HL-60 (cell line): ENCODE measurements around the gene ASIP.

Source experiments
- DNase-seq, 2 experiments: peaks; one replicate each; pipeline ENCODE4 v3.0.0-alpha.2; 2010 to 2020; ENCODE audit warnings: low read depth in 1 of 2, low spot score in 1 of 2
- H3K27ac ChIP-seq: fragments of 250-450 bp; sonication (Bioruptor Pico); replicated peaks from 2 replicates; pipeline ENCODE4 v1.5.1; 2020; ENCODE audit warnings: mild to moderate bottlenecking, moderate library complexity
- H3K27me3 ChIP-seq: fragments of 250-450 bp; sonication (Bioruptor Pico); 2 replicates; pipeline ENCODE4 v1.5.1; 2021; ENCODE audit warnings: mild to moderate bottlenecking, moderate library complexity; ENCODE audit not compliant: insufficient read depth, poor library complexity, severe bottlenecking
- H3K4me3 ChIP-seq: replicated peaks from 2 replicates; pipeline ENCODE4 v1.5.1; 2011; ENCODE audit warnings: mild to moderate bottlenecking, control low read depth, low read length; ENCODE audit not compliant: insufficient read depth
- GABPA ChIP-seq: IDR thresholded peaks from 2 replicates; pipeline ENCODE4 v1.6.1; 2012; ENCODE audit warnings: low read depth
- POLR2AphosphoS5 ChIP-seq: IDR thresholded peaks from 2 replicates; pipeline ENCODE4 v1.6.1; 2012; ENCODE audit warnings: low read depth
- SPI1 ChIP-seq: IDR thresholded peaks from 2 replicates; pipeline ENCODE4 v1.6.1; 2012; ENCODE audit warnings: low read depth, mild to moderate bottlenecking, borderline replicate concordance
- TF ChIP-seq, protein P1 (sequence below): IDR thresholded peaks from 2 replicates; pipeline ENCODE4 v1.6.1; 2012; ENCODE audit warnings: low read depth; ENCODE audit not compliant: insufficient replicate concordance
- TF ChIP-seq, protein P2 (sequence below): IDR thresholded peaks from one replicate; pipeline ENCODE4 v1.5.1; 2011; ENCODE audit warnings: low read length, control low read depth, inconsistent platforms; ENCODE audit not compliant: insufficient read depth

The ASIP gene

DNA sequence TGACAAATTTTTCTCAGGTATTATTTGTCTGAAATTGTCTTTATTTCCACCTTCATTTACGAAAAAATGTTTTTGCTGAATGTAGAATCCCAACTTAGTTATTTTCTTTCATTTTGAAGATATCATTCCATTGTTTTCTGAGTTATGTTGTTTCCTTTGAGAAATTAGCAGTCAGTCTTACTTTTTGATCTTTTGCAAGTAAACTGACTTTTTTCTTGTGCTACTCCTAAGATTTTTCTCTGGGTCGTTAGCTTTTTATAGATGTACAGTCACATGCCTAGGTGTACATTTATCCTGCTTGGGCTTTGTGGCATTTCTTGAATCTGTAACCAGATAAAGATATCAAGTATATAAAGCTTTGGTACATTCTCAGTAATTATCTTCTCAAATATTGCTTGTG, 29.6 kb upstream of the ASIP start:
- DNase-seq, result no peak
- Histone ChIP-seq H3K27ac (no peak overlapping the region), H3K27me3 (no peaks in the 10 kb centered on the region), H3K4me3 (no peak overlapping the region)
- TF ChIP-seq POLR2AphosphoS5 (no peak), GABPA (no peak), SPI1 (no peak)
- TF ChIP-seq, protein P1, sequence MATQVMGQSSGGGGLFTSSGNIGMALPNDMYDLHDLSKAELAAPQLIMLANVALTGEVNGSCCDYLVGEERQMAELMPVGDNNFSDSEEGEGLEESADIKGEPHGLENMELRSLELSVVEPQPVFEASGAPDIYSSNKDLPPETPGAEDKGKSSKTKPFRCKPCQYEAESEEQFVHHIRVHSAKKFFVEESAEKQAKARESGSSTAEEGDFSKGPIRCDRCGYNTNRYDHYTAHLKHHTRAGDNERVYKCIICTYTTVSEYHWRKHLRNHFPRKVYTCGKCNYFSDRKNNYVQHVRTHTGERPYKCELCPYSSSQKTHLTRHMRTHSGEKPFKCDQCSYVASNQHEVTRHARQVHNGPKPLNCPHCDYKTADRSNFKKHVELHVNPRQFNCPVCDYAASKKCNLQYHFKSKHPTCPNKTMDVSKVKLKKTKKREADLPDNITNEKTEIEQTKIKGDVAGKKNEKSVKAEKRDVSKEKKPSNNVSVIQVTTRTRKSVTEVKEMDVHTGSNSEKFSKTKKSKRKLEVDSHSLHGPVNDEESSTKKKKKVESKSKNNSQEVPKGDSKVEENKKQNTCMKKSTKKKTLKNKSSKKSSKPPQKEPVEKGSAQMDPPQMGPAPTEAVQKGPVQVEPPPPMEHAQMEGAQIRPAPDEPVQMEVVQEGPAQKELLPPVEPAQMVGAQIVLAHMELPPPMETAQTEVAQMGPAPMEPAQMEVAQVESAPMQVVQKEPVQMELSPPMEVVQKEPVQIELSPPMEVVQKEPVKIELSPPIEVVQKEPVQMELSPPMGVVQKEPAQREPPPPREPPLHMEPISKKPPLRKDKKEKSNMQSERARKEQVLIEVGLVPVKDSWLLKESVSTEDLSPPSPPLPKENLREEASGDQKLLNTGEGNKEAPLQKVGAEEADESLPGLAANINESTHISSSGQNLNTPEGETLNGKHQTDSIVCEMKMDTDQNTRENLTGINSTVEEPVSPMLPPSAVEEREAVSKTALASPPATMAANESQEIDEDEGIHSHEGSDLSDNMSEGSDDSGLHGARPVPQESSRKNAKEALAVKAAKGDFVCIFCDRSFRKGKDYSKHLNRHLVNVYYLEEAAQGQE, result no peak
- TF ChIP-seq, protein P2, sequence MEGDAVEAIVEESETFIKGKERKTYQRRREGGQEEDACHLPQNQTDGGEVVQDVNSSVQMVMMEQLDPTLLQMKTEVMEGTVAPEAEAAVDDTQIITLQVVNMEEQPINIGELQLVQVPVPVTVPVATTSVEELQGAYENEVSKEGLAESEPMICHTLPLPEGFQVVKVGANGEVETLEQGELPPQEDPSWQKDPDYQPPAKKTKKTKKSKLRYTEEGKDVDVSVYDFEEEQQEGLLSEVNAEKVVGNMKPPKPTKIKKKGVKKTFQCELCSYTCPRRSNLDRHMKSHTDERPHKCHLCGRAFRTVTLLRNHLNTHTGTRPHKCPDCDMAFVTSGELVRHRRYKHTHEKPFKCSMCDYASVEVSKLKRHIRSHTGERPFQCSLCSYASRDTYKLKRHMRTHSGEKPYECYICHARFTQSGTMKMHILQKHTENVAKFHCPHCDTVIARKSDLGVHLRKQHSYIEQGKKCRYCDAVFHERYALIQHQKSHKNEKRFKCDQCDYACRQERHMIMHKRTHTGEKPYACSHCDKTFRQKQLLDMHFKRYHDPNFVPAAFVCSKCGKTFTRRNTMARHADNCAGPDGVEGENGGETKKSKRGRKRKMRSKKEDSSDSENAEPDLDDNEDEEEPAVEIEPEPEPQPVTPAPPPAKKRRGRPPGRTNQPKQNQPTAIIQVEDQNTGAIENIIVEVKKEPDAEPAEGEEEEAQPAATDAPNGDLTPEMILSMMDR, result no peak

DNA sequence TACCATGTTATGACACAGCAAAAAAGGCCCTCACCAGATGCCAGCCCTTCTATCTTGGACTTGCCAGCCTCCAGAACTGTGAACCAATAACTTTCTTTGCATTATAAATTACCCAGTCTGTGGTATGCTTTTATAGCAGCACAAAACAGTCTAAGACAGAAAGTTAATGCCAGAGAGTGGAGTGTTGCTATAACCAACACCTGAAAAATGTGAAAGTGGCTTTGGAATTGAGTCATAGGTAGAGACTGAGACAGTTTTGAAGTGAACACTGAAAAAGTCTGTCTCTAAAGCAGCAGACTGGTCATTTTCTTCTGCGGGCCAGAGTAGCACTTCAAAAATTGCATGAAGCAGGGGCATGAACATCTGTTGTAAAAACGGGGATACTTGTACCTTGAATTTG, 28.0 kb upstream of the ASIP start:
- Histone ChIP-seq H3K27me3 (no peaks in the 10 kb centered on the region), H3K27ac (no peak overlapping the region), H3K4me3 (no peak overlapping the region)
- TF ChIP-seq, protein P1, result no peak
- TF ChIP-seq GABPA, result no peak
- TF ChIP-seq, protein P2, result no peak
- no peak for TF ChIP-seq SPI1
- no peak for TF ChIP-seq POLR2AphosphoS5
- no peak for DNase-seq

DNA sequence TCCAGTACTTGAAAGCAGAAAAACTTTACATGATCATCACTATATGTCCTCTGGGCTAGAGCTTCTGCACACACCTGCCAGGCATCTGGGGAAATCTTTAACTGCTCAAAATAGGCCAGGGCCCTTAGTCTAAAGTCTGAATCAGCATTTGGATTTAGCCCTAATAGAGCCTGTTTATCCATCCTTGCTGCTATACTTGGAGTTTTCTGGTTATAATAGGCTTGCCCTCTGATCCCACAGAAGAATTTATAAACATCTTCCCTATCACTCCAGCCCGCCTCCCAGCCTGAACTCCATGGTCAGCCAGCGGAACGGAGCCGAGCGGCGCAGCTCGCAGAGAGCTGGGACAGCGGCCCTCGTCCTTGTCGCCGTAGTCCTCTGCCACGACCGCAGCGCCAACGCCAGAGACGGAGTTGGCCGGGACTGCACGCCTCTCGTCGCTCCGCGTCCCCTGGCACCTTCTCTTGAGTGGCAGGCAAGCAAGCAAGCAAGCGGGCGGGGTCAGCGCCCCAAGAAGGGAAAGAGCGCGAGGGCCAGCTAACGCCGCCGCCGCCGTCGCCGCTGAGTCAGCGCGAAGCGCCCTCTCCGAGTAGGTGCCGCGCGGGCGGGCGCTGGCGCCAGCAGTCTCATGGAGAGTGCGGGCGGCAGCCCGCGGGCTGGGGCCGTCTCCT, 25.4 kb upstream of the ASIP start:
- peak overlapping the region; percentile 28 for H3K4me3 ChIP-seq
- H3K27me3 ChIP-seq, result no peaks in the 10 kb centered on the region
- peak in 1 of 2 experiments; percentile 70 for DNase-seq
- no peak overlapping the region for H3K27ac ChIP-seq
- TF ChIP-seq, protein P1, result no peak
- TF ChIP-seq GABPA, result no peak
- TF ChIP-seq SPI1, result no peak
- TF ChIP-seq, protein P2, result no peak
- no peak for TF ChIP-seq POLR2AphosphoS5
